Activated naive CD4-positive, alpha-beta T cell treated with anti-CD3 and anti-CD28 coated beads for 36 hours (primary cell): ENCODE measurements around the gene LOXL1. TPM values are rescaled to one million over a fixed set of nuclear protein-coding genes. Genes with fewer than 3 reads are reported as not detected.
A peak's percentile ranks its signal among the peaks of the same experiment; 100 is the strongest.

Experiments
- CTCF ChIA-PET: fragments of 350-600 bp; sonication (Branson Sonifier 250); formaldehyde crosslinking; loops from one replicate; lab custom pipeline; 2021; ENCODE audit warnings: antibody characterized with exemption; lab: Charles Lee
- DNase-seq: peaks from one replicate; pipeline ENCODE4 v3.0.0-alpha.2; 2020
- H3K27ac Mint-ChIP-seq: one replicate; pipeline ENCODE4 v1.8.0; 2021; ENCODE audit warnings: mild to moderate bottlenecking, mixed read lengths
- H3K27me3 Mint-ChIP-seq: one replicate; pipeline ENCODE4 v1.8.0; 2021; ENCODE audit warnings: low read depth, mixed read lengths
- H3K36me3 Mint-ChIP-seq: one replicate; pipeline ENCODE4 v1.8.0; 2021; ENCODE audit warnings: low read depth, mixed read lengths
- H3K4me1 Mint-ChIP-seq: one replicate; pipeline ENCODE4 v1.8.0; 2021; ENCODE audit warnings: low read depth, mixed read lengths
- H3K4me3 Mint-ChIP-seq: one replicate; pipeline ENCODE4 v1.8.0; 2021; ENCODE audit warnings: mild to moderate bottlenecking, moderate library complexity, mixed read lengths
- H3K9me3 Mint-ChIP-seq: one replicate; pipeline ENCODE4 v1.8.0; 2021; ENCODE audit warnings: mixed read lengths
- intact Hi-C: fragments of 100-400 bp; cut with micrococcal nuclease; formaldehyde crosslinking; loops from one replicate; pipeline ENCODE4 v1.15.1; 2023
- total RNA-seq, 2 experiments: library from RNA; stranded (reverse); gene quantifications; one replicate each; pipeline ENCODE4 v1.2.3, GENCODE V29; 2021

The LOXL1 gene
- total RNA-seq, 2 experiments from 2014 or later = 0.25 to 0.55 TPM

- Mint-ChIP-seq H3K36me3 (peaks cover 20% of the 10 kb centered on the region), H3K4me3 (no peak overlapping the region), H3K27ac (no peak overlapping the region), H3K27me3 (no peaks in the 10 kb centered on the region), H3K9me3 (peaks cover 7% of the 10 kb centered on the region), H3K4me1 (no peaks in the 10 kb centered on the region)
- intact Hi-C loops = no loop called here
- no peak for DNase-seq
- CTCF ChIA-PET = interaction anchor here (0.8 to 2.7 kb wide), 2 partner anchors 10 to 13 kb away, joined by 3 to 8 read pairs; no protein-coding TSS in a partner anchor
Measured at GRCh38 chr15:73915082-73915481, 11.2 kb upstream of the LOXL1 start.

GRCh38 chr15:73918784-73919183 is 7.5 kb upstream of the LOXL1 start:
- intact Hi-C loops = no loop called here
- Mint-ChIP-seq H3K4me3 (no peak overlapping the region), H3K27ac (no peak overlapping the region), H3K9me3 (peaks cover 7% of the 10 kb centered on the region), H3K27me3 (no peaks in the 10 kb centered on the region), H3K36me3 (peaks cover 22% of the 10 kb centered on the region), H3K4me1 (peaks cover 9% of the 10 kb centered on the region)
- CTCF ChIA-PET = interaction anchor here (1.0 kb wide), 1 partner anchor 12 kb away, joined by 3 read pairs; no protein-coding TSS in a partner anchor
- DNase-seq = no peak

- Mint-ChIP-seq H3K36me3 (peaks cover 22% of the 10 kb centered on the region), H3K27me3 (no peaks in the 10 kb centered on the region), H3K27ac (no peak overlapping the region), H3K4me1 (peaks cover 19% of the 10 kb centered on the region), H3K9me3 (peaks cover 7% of the 10 kb centered on the region), H3K4me3 (no peak overlapping the region)
- intact Hi-C loops = no loop called here
- DNase-seq = no peak
- CTCF ChIA-PET = interaction anchor here (1.2 to 1.5 kb wide), 2 partner anchors 31 to 46 kb away, joined by 4 to 8 read pairs; partner anchors contain the start of gene TBC1D21
Measured at GRCh38 chr15:73919706-73920105, 6.6 kb upstream of the LOXL1 start.

DNA sequence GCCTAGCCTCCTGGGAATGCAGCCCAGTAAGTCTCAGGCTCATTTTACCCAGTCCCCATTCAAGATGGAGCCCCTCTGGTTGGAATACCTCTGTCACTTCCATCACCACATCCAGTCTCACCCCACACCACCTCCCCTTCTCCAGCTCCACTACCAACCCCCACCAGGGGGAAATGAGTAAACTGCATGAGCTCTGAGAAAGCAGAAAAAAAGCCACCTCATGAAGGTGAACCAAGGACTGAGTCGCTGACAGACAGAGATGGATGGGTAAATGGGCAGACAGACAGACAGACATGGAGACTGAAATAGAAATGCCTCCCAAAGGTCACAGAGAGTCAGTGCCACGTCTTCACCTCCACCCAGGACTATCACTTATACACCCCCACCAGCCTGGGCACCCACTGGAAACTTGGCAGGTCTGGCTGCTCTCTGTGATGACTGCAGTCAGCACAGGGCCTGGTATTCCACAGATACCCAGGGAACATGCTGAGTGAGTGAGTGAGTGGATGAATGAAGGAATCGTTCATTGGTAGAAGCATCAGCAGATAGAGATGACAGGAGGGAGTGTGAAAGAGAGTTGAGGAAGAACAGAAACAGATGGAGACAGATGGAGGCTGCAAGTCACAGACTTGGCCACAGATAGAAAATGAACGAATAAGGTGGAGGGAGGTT is 4.9 kb upstream of the LOXL1 start:
- Mint-ChIP-seq H3K27ac (peak overlapping the region; percentile 10), H3K4me1 (peaks cover 29% of the 10 kb centered on the region), H3K36me3 (peaks cover 22% of the 10 kb centered on the region), H3K27me3 (no peaks in the 10 kb centered on the region), H3K9me3 (peaks cover 7% of the 10 kb centered on the region), H3K4me3 (no peak overlapping the region)
- intact Hi-C loops = no loop called here
- DNase-seq = peak; percentile 15
- CTCF ChIA-PET = interaction anchor here (0.9 to 1.5 kb wide), 4 partner anchors 13 to 73 kb away, joined by 3 to 8 read pairs (median 3); partner anchors contain the start of gene TBC1D21

DNA sequence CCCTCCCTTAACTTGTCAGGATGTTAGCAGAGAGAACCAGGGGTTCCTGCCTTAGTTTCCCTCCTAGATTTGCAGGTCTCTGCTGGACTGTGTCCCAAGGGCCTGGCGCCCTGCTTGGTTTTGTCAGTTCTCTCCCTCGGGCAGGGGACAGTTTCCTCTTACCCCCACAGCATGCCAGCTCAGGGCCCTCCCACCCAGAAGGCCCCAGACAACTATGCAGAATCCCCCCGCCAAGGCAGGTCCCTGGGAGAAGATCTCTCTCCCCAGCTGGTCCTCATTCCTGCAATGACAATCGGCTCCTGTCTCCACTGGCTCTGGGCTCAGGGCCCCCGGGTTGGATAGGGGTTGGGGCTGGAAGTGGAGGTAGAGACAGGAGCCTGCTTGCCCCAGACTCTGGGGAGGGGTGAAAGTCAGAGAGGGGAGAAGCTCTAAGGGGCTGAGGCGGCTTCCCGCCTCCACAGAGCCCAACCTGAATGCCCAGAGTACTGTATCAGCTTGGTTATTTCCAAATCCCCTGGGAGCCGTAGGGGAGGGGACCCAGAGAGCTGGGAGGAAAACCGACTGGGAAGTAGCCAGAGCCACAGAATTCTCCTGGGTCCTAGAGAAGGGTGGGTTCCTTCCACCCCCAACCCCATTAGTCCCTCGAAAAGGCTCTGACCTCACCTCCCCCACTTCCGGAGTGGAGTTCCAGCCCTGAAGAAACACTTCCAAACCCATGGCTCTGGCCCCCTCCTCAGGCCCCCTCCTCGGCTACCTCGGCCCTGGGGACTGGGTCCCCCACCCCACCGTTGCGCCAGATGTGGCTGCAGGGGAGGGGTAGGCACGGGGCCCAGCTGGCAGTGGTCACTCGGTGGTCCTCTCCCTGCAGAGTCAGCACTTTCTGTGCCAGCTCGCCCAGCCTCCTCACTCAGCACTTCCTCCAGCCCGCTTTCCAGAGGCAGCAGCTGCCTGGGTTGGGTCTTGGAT is 3.8 kb upstream of the LOXL1 start:
- no peak for DNase-seq
- Mint-ChIP-seq H3K4me1 (peaks cover 29% of the 10 kb centered on the region), H3K36me3 (peaks cover 22% of the 10 kb centered on the region), H3K27ac (no peak overlapping the region), H3K4me3 (no peak overlapping the region), H3K27me3 (no peaks in the 10 kb centered on the region), H3K9me3 (peaks cover 7% of the 10 kb centered on the region)
- intact Hi-C loops = no loop called here
- CTCF ChIA-PET = interaction anchor here (2.1 to 2.4 kb wide), 2 partner anchors 13 to 48 kb away, joined by 9 to 12 read pairs; partner anchors contain the start of gene TBC1D21

- H3K27ac Mint-ChIP-seq = no peak overlapping the region
- intact Hi-C loops = no loop called here
- H3K27me3 Mint-ChIP-seq = no peaks in the 10 kb centered on the region
- peaks cover 31% of the 10 kb centered on the region for H3K4me1 Mint-ChIP-seq
- peaks cover 3% of the 10 kb centered on the region for H3K9me3 Mint-ChIP-seq
- CTCF ChIA-PET = interaction anchor here (2.1 to 2.4 kb wide), 2 partner anchors 14 to 49 kb away, joined by 9 to 12 read pairs; partner anchors contain the start of gene TBC1D21
- H3K36me3 Mint-ChIP-seq = peaks cover 17% of the 10 kb centered on the region
- H3K4me3 Mint-ChIP-seq = no peak overlapping the region
- DNase-seq = no peak
Measured at GRCh38 chr15:73923156-73923487, 3.1 kb upstream of the LOXL1 start.

GRCh38 chr15:73923488-73924164 is 2.6 kb upstream of the LOXL1 start:
- peak overlapping the region; percentile 80 for H3K27ac Mint-ChIP-seq
- peaks cover 12% of the 10 kb centered on the region for H3K36me3 Mint-ChIP-seq
- peaks cover 3% of the 10 kb centered on the region for H3K9me3 Mint-ChIP-seq
- H3K4me1 Mint-ChIP-seq = peaks cover 34% of the 10 kb centered on the region
- H3K27me3 Mint-ChIP-seq = no peaks in the 10 kb centered on the region
- intact Hi-C loops = no loop called here
- no peak for DNase-seq
- CTCF ChIA-PET = interaction anchor here (1.1 to 2.4 kb wide), 3 partner anchors 15 to 49 kb away, joined by 3 to 12 read pairs (median 9); partner anchors contain the start of gene TBC1D21
- no peak overlapping the region for H3K4me3 Mint-ChIP-seq

GRCh38 chr15:73924171-73924921 is 1.9 kb upstream of the LOXL1 start:
- H3K4me3 Mint-ChIP-seq = no peak overlapping the region
- CTCF ChIA-PET = interaction anchor here (1.1 to 2.4 kb wide), 2 partner anchors 25 to 50 kb away, joined by 3 to 12 read pairs; partner anchors contain the start of gene TBC1D21
- intact Hi-C loops = no loop called here
- H3K36me3 Mint-ChIP-seq = peaks cover 6% of the 10 kb centered on the region
- DNase-seq = peak; percentile 43
- H3K27ac Mint-ChIP-seq = peak overlapping the region; percentile 80
- no peaks in the 10 kb centered on the region for H3K9me3 Mint-ChIP-seq
- peaks cover 36% of the 10 kb centered on the region for H3K4me1 Mint-ChIP-seq
- H3K27me3 Mint-ChIP-seq = no peaks in the 10 kb centered on the region

- H3K9me3 Mint-ChIP-seq = no peaks in the 10 kb centered on the region
- no peaks in the 10 kb centered on the region for H3K36me3 Mint-ChIP-seq
- no peak for DNase-seq
- intact Hi-C loops = no loop called here
- H3K27me3 Mint-ChIP-seq = no peaks in the 10 kb centered on the region
- no peak overlapping the region for H3K27ac Mint-ChIP-seq
- peaks cover 36% of the 10 kb centered on the region for H3K4me1 Mint-ChIP-seq
- H3K4me3 Mint-ChIP-seq = peak overlapping the region; percentile 45
- CTCF ChIA-PET = interaction anchor here (0.6 kb wide), 1 partner anchor 243 kb away, joined by 3 read pairs; no protein-coding TSS in a partner anchor
Measured at GRCh38 chr15:73925848-73926218, 429 bp upstream of the LOXL1 start.

DNA sequence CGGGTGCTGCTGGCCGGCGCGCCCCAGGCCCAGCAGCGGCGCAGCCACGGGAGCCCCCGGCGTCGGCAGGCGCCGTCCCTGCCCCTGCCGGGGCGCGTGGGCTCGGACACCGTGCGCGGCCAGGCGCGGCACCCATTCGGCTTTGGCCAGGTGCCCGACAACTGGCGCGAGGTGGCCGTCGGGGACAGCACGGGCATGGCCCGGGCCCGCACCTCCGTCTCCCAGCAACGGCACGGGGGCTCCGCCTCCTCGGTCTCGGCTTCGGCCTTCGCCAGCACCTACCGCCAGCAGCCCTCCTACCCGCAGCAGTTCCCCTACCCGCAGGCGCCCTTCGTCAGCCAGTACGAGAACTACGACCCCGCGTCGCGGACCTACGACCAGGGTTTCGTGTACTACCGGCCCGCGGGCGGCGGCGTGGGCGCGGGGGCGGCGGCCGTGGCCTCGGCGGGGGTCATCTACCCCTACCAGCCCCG is 777 bp downstream of the LOXL1 start:
- H3K36me3 Mint-ChIP-seq = no peaks in the 10 kb centered on the region
- DNase-seq = no peak
- H3K27ac Mint-ChIP-seq = no peak overlapping the region
- intact Hi-C loops = loop anchor here (1.0 kb wide), 1 partner anchor 30 kb away; no protein-coding TSS in a partner anchor
- CTCF ChIA-PET = interaction anchor here (0.8 to 3.7 kb wide), 11 partner anchors 11 to 53 kb away, joined by 3 to 44 read pairs (median 9); partner anchors contain the start of gene TBC1D21
- peaks cover 33% of the 10 kb centered on the region for H3K4me1 Mint-ChIP-seq
- peak overlapping the region; percentile 56 for H3K4me3 Mint-ChIP-seq
- H3K27me3 Mint-ChIP-seq = no peaks in the 10 kb centered on the region
- H3K9me3 Mint-ChIP-seq = no peaks in the 10 kb centered on the region
